HEK293 (cell line): ENCODE data around the gene USP13.

Experiments used
- CTCF ChIA-PET: fragments of 350-600 bp; formaldehyde crosslinking; extraction: SDS; loops from one replicate; lab custom pipeline; 2021; ENCODE audit warnings: antibody characterized with exemption; lab: Yijun Ruan, JAX
- POLR2A ChIA-PET: fragments of 300-600 bp; formaldehyde crosslinking; extraction: SDS; loops from one replicate; lab custom pipeline; 2020; ENCODE audit warnings: antibody characterized with exemption, inconsistent platforms; lab: Yijun Ruan, JAX
- H3K27ac ChIP-seq: fragments of 200-500 bp; sonication (Bioruptor generic); 2 replicates; pipeline ENCODE4 v1.5.1; 2014; ENCODE audit warnings: low read depth, low read length, control low read depth, inconsistent platforms; ENCODE audit errors: extremely low read depth
- H3K36me3 ChIP-seq, 2 experiments: fragments of 200-500 bp in 1 of 2; sonication (Bioruptor generic) in 1 of 2; 1 replicate in 1 of 2; 2 replicates in 1 of 2; pipeline ENCODE4 v1.5.1; 2014 to 2017; ENCODE audit warnings: inconsistent platforms in 2 of 2, low read length in 2 of 2; ENCODE audit not compliant: control insufficient read depth in 2 of 2, insufficient read depth in 1 of 2
- H3K4me1 ChIP-seq: fragments of 200-500 bp; sonication (Bioruptor generic); 2 replicates; pipeline ENCODE4 v1.5.1; 2014; ENCODE audit warnings: mild to moderate bottlenecking, low read length, inconsistent platforms; ENCODE audit not compliant: control insufficient read depth, insufficient read depth
- H3K4me3 ChIP-seq: 2 replicates; pipeline ENCODE4 v1.5.1; 2011; ENCODE audit warnings: low read depth, mild to moderate bottlenecking, control low read depth, low read length, moderate library complexity
- H3K9me3 ChIP-seq: fragments of 200-500 bp; sonication (Bioruptor generic); 2 replicates; pipeline ENCODE4 v1.5.1; 2014; ENCODE audit warnings: low read depth, low read length, inconsistent platforms; ENCODE audit not compliant: control insufficient read depth, insufficient read depth
- BCL11B ChIP-seq: fragments of 450-650 bp; formaldehyde crosslinking; IDR thresholded peaks from 2 replicates; pipeline ENCODE4 v1.5.1; 2016; ENCODE audit warnings: low read depth, missing biosample characterization, missing genetic modification characterization
- FEZF1 ChIP-seq: fragments of 450-650 bp; formaldehyde crosslinking; IDR thresholded peaks from 2 replicates; pipeline ENCODE4 v1.5.1; 2016; ENCODE audit warnings: missing biosample characterization, missing genetic modification characterization
- GLIS1 ChIP-seq: fragments of 450-650 bp; formaldehyde crosslinking; IDR thresholded peaks from 2 replicates; pipeline ENCODE4 v1.5.1; 2016; ENCODE audit warnings: missing biosample characterization, missing genetic modification characterization
- KLF1 ChIP-seq: fragments of 450-650 bp; formaldehyde crosslinking; IDR thresholded peaks from 2 replicates; pipeline ENCODE4 v1.5.1; 2016; ENCODE audit warnings: missing biosample characterization, missing genetic modification characterization
- MZF1 ChIP-seq: fragments of 450-650 bp; formaldehyde crosslinking; IDR thresholded peaks from 2 replicates; pipeline ENCODE4 v1.5.1; 2017; ENCODE audit warnings: missing biosample characterization, missing genetic modification characterization, borderline replicate concordance
- SP3 ChIP-seq: fragments of 450-650 bp; formaldehyde crosslinking; IDR thresholded peaks from 2 replicates; pipeline ENCODE4 v1.5.1; 2016; ENCODE audit warnings: missing biosample characterization, missing genetic modification characterization
- WT1 ChIP-seq: fragments of 450-650 bp; formaldehyde crosslinking; IDR thresholded peaks from 2 replicates; pipeline ENCODE4 v1.5.1; 2016; ENCODE audit warnings: missing biosample characterization, missing genetic modification characterization
- ZNF202 ChIP-seq: fragments of 450-650 bp; formaldehyde crosslinking; IDR thresholded peaks from 2 replicates; pipeline ENCODE4 v1.5.1; 2016; ENCODE audit warnings: missing biosample characterization, missing genetic modification characterization, borderline replicate concordance
- ZNF292 ChIP-seq: fragments of 450-650 bp; formaldehyde crosslinking; IDR thresholded peaks from 2 replicates; pipeline ENCODE4 v1.5.1; 2016; ENCODE audit warnings: low read depth, missing biosample characterization, missing genetic modification characterization, borderline replicate concordance
- ZNF362 ChIP-seq: fragments of 450-650 bp; formaldehyde crosslinking; IDR thresholded peaks from 2 replicates; pipeline ENCODE4 v1.5.1; 2016; ENCODE audit warnings: missing biosample characterization, missing genetic modification characterization
- ZNF37A ChIP-seq: fragments of 450-650 bp; IDR thresholded peaks from 2 replicates; pipeline ENCODE4 v1.5.1; 2018; ENCODE audit warnings: missing biosample characterization, missing genetic modification characterization
- ZNF404 ChIP-seq: fragments of 450-650 bp; formaldehyde crosslinking; IDR thresholded peaks from 2 replicates; pipeline ENCODE4 v1.5.1; 2017; ENCODE audit warnings: missing biosample characterization, missing genetic modification characterization
- ZNF416 ChIP-seq: fragments of 450-650 bp; formaldehyde crosslinking; IDR thresholded peaks from 2 replicates; pipeline ENCODE4 v1.5.1; 2016; ENCODE audit warnings: missing biosample characterization, missing genetic modification characterization
- ZNF433 ChIP-seq: fragments of 450-650 bp; formaldehyde crosslinking; IDR thresholded peaks from 2 replicates; pipeline ENCODE4 v1.5.1; 2016; ENCODE audit warnings: missing biosample characterization, missing genetic modification characterization, low read depth
- ZNF449 ChIP-seq: fragments of 450-650 bp; formaldehyde crosslinking; IDR thresholded peaks from 2 replicates; pipeline ENCODE4 v1.5.1; 2017; ENCODE audit warnings: missing biosample characterization, mild to moderate bottlenecking, missing genetic modification characterization, moderate library complexity
- ZNF501 ChIP-seq: fragments of 450-650 bp; formaldehyde crosslinking; IDR thresholded peaks from 2 replicates; pipeline ENCODE4 v1.5.1; 2016; ENCODE audit warnings: missing biosample characterization, missing genetic modification characterization
- ZNF76 ChIP-seq: fragments of 450-650 bp; formaldehyde crosslinking; IDR thresholded peaks from 2 replicates; pipeline ENCODE4; 2016; ENCODE audit warnings: low read depth, missing biosample characterization, missing genetic modification characterization, borderline replicate concordance
- ZSCAN23 ChIP-seq: fragments of 450-650 bp; formaldehyde crosslinking; IDR thresholded peaks from 2 replicates; pipeline ENCODE4 v1.5.1; 2016; ENCODE audit warnings: missing biosample characterization, missing genetic modification characterization
- TF ChIP-seq, protein P1 (sequence below): fragments of 450-650 bp; formaldehyde crosslinking; IDR thresholded peaks from 2 replicates; pipeline ENCODE4 v1.5.1; 2016; ENCODE audit warnings: missing biosample characterization, missing genetic modification characterization
- TF ChIP-seq, protein P2 (sequence below): fragments of 450-650 bp; formaldehyde crosslinking; IDR thresholded peaks from 2 replicates; pipeline ENCODE4; 2016; ENCODE audit warnings: missing biosample characterization, missing genetic modification characterization
- TF ChIP-seq, protein P3 (sequence below): fragments of 450-650 bp; formaldehyde crosslinking; IDR thresholded peaks from 2 replicates; pipeline ENCODE4 v1.5.1; 2017; ENCODE audit warnings: missing biosample characterization, missing genetic modification characterization

Gene USP13

DNA sequence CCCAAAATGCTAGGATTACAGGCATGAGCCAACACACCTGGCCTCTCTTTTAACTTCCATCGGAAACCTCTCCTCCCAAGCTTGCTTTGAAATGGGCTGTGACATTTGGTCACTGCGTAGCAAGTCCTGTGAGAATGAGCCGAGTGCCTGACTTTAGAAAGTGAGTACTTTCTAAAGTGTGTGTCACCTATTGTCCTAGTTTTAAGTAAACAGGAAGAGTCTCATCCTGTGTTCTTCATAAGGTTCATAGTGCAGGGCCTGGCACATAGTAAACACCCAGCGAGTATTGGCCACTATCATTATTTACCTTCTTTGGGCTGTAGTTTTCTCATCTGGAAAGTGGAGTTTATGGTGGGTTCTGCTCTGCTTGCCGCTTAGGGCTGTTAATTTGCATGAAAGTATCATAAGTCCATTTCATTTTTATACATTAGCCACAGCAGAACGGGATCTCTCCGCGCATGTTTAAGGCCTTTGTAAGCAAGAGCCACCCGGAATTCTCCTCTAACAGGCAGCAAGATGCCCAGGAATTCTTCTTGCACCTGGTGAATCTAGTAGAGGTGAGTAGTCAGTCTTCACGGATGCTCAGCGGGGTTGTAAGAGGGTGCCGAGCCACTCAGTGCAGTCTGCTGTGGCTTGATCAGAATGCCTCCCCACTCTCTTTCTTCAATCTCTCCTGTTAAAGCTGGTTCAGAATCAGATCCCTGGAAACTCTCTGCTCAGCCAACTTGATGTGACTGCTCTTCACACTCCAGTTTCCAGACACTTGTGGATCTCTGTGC lies 87.2 kb downstream of the USP13 start:
- Histone ChIP-seq H3K9me3 (no peaks in the 10 kb centered on the region), H3K36me3 (peaks cover 0 to 39% of the 10 kb centered on the region in 2 experiments; a peak in 2 of 3 replicates)

DNA sequence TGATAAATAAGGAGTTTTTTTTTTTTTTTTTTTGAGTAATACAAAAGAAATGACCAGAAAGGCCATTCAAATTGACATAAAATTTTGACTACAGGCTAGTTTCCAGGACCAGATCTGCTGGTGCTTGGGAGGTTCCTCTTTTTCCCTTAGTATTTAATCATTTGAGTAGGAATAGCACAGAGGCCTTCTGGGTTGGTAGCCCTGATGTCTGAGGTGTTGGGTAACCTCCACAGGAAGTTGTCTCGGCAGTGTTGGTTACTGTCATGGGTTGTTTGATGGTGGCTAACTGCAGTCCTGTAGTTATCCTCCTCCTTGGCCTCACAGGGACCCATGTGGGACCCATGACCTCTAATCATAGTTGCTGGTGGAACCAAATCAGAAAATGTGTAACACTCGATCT lies 91.1 kb downstream of the USP13 start:
- Histone ChIP-seq H3K4me1 (no peaks in the 10 kb centered on the region), H3K4me3 (no peak overlapping the region), H3K9me3 (no peaks in the 10 kb centered on the region), H3K27ac (no peak overlapping the region), H3K36me3 (peaks cover 0 to 27% of the 10 kb centered on the region in 2 experiments; a peak in 2 of 3 replicates)
- TF ChIP-seq ZNF37A, result no peak
- no peak for TF ChIP-seq ZNF433 (tag by site-specific recombination)
- no peak for TF ChIP-seq SP3
- no peak for TF ChIP-seq ZNF449
- no peak for TF ChIP-seq ZNF404
- no peak for TF ChIP-seq ZNF292 (tag by site-specific recombination)
- no peak for TF ChIP-seq ZNF501 (tag by site-specific recombination)
- ChIA-PET CTCF (no interaction called here), POLR2A (no interaction called here)

More for the DNA sequence above, 87.2 kb downstream of the USP13 start:
- ChIA-PET POLR2A (no interaction called here), CTCF (no interaction called here)
- Histone ChIP-seq H3K4me3 (no peak overlapping the region), H3K27ac (no peak overlapping the region), H3K4me1 (no peaks in the 10 kb centered on the region)
- TF ChIP-seq ZNF362 (tag by site-specific recombination), result no peak
- TF ChIP-seq, protein P1, sequence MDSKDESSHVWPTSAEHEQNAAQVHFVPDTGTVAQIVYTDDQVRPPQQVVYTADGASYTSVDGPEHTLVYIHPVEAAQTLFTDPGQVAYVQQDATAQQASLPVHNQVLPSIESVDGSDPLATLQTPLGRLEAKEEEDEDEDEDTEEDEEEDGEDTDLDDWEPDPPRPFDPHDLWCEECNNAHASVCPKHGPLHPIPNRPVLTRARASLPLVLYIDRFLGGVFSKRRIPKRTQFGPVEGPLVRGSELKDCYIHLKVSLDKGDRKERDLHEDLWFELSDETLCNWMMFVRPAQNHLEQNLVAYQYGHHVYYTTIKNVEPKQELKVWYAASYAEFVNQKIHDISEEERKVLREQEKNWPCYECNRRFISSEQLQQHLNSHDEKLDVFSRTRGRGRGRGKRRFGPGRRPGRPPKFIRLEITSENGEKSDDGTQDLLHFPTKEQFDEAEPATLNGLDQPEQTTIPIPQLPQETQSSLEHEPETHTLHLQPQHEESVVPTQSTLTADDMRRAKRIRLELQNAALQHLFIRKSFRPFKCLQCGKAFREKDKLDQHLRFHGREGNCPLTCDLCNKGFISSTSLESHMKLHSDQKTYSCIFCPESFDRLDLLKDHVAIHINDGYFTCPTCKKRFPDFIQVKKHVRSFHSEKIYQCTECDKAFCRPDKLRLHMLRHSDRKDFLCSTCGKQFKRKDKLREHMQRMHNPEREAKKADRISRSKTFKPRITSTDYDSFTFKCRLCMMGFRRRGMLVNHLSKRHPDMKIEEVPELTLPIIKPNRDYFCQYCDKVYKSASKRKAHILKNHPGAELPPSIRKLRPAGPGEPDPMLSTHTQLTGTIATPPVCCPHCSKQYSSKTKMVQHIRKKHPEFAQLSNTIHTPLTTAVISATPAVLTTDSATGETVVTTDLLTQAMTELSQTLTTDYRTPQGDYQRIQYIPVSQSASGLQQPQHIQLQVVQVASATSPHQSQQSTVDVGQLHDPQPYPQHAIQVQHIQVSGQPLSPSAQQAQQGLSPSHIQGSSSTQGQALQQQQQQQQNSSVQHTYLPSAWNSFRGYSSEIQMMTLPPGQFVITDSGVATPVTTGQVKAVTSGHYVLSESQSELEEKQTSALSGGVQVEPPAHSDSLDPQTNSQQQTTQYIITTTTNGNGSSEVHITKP (tag by site-specific recombination), result no peak
- no peak for TF ChIP-seq FEZF1 (tag by site-specific recombination)
- TF ChIP-seq, protein P2, sequence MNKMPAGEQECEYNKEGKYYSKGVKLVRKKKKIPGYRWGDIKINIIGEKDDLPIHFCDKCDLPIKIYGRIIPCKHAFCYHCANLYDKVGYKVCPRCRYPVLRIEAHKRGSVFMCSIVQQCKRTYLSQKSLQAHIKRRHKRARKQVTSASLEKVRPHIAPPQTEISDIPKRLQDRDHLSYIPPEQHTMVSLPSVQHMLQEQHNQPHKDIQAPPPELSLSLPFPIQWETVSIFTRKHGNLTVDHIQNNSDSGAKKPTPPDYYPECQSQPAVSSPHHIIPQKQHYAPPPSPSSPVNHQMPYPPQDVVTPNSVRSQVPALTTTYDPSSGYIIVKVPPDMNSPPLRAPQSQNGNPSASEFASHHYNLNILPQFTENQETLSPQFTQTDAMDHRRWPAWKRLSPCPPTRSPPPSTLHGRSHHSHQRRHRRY (tag by site-specific recombination), result no peak
- no peak for TF ChIP-seq ZNF202 (tag by site-specific recombination)
- TF ChIP-seq ZNF76 (tag by site-specific recombination), result no peak
- TF ChIP-seq ZNF416 (tag by site-specific recombination), result no peak
- no peak for TF ChIP-seq MZF1 (tag by site-specific recombination)
- no peak for TF ChIP-seq WT1 (tag by site-specific recombination)
- no peak for TF ChIP-seq KLF1 (tag by site-specific recombination)
- TF ChIP-seq ZSCAN23 (tag by site-specific recombination), result no peak
- TF ChIP-seq, protein P3, sequence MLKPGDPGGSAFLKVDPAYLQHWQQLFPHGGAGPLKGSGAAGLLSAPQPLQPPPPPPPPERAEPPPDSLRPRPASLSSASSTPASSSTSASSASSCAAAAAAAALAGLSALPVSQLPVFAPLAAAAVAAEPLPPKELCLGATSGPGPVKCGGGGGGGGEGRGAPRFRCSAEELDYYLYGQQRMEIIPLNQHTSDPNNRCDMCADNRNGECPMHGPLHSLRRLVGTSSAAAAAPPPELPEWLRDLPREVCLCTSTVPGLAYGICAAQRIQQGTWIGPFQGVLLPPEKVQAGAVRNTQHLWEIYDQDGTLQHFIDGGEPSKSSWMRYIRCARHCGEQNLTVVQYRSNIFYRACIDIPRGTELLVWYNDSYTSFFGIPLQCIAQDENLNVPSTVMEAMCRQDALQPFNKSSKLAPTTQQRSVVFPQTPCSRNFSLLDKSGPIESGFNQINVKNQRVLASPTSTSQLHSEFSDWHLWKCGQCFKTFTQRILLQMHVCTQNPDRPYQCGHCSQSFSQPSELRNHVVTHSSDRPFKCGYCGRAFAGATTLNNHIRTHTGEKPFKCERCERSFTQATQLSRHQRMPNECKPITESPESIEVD (tag by site-specific recombination), result no peak
- TF ChIP-seq BCL11B (tag by site-specific recombination), result no peak
- TF ChIP-seq GLIS1 (tag by site-specific recombination), result no peak
